ENCODE data around the gene LMNTD1.

DNA sequence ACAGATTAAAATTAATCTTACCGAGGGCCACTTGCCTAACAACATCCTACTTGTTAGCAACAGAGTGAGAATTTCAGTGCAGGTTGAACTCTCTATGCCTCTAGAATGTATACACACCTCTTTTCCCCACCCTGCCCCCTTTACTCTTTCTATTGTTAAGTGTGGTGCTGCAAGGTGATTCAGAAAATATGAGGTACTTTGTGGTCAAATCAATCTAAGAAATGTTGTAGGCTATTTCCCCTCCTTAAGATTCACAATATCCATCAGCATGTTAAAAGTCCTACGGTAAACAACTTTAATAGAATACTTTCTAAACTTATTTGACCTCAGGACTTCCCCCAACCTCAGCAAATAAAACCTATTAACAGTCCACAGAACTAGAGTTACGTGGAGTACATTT is 106.0 kb downstream of the LMNTD1 start:
- TF ChIP-seq, protein P1, sequence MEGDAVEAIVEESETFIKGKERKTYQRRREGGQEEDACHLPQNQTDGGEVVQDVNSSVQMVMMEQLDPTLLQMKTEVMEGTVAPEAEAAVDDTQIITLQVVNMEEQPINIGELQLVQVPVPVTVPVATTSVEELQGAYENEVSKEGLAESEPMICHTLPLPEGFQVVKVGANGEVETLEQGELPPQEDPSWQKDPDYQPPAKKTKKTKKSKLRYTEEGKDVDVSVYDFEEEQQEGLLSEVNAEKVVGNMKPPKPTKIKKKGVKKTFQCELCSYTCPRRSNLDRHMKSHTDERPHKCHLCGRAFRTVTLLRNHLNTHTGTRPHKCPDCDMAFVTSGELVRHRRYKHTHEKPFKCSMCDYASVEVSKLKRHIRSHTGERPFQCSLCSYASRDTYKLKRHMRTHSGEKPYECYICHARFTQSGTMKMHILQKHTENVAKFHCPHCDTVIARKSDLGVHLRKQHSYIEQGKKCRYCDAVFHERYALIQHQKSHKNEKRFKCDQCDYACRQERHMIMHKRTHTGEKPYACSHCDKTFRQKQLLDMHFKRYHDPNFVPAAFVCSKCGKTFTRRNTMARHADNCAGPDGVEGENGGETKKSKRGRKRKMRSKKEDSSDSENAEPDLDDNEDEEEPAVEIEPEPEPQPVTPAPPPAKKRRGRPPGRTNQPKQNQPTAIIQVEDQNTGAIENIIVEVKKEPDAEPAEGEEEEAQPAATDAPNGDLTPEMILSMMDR (conservative IDR thresholded peaks at IDR 0.05; ENCODE audit: low read depth, low read length): no peak
- TF ChIP-seq CEBPB (IDR thresholded peaks at IDR 0.05; ENCODE audit: low read depth, low read length): no peak
- TF ChIP-seq POLR2A (IDR thresholded peaks at IDR 0.05; ENCODE audit: low read depth, low read length): no peak
- no peak for TF ChIP-seq MXI1 (IDR thresholded peaks at IDR 0.05; ENCODE audit: borderline replicate concordance, low read depth, low read length)
- no peak for TF ChIP-seq RCOR1 (IDR thresholded peaks at IDR 0.05; ENCODE audit: insufficient replicate concordance, low read length)
- no peak for TF ChIP-seq MAZ (IDR thresholded peaks at IDR 0.05; ENCODE audit: borderline replicate concordance, low read depth, low read length)
- no peak for TF ChIP-seq SMC3 (IDR thresholded peaks at IDR 0.05; ENCODE audit: low read depth, low read length)
- TF ChIP-seq RAD21 (IDR thresholded peaks at IDR 0.05; ENCODE audit: low read length): no peak
- no peak for TF ChIP-seq CHD1 (IDR thresholded peaks at IDR 0.05; ENCODE audit: low read depth, low read length)
- TF ChIP-seq, protein P2, sequence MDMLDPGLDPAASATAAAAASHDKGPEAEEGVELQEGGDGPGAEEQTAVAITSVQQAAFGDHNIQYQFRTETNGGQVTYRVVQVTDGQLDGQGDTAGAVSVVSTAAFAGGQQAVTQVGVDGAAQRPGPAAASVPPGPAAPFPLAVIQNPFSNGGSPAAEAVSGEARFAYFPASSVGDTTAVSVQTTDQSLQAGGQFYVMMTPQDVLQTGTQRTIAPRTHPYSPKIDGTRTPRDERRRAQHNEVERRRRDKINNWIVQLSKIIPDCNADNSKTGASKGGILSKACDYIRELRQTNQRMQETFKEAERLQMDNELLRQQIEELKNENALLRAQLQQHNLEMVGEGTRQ (IDR thresholded peaks at IDR 0.05; ENCODE audit: low read depth, low read length): no peak
- TF ChIP-seq FOS (IDR thresholded peaks at IDR 0.05; ENCODE audit: low read depth, low read length): no peak
- no peak for TF ChIP-seq MAFK (IDR thresholded peaks at IDR 0.05; ENCODE audit: low read depth, low read length)

Data from IMR-90 (cell line).